Cardiac muscle cell (in vitro differentiated cells and primary cell): ENCODE results near the gene SCPEP1. TPM values are rescaled to one million over a fixed set of nuclear protein-coding genes. Genes with fewer than 3 reads are reported as not detected.

ENCODE experiments used
- DNase-seq, 2 donors: peaks; one replicate each; pipeline versions ENCODE4 v3.0.0 to v3.0.0-alpha.2; 2010 to 2017; ENCODE audit warnings: low read depth in 1 of 2, low spot score in 1 of 2
- H3K27ac ChIP-seq: fragments of 200-600 bp; sonication (generic); 2 replicates; pipeline ENCODE4 v1.5.1; 2016
- H3K27me3 ChIP-seq: fragments of 200-600 bp; sonication (generic); 2 replicates; pipeline ENCODE4 v1.6.0; 2016; ENCODE audit warnings: control low read depth
- H3K36me3 ChIP-seq: fragments of 200-600 bp; sonication (generic); 2 replicates; pipeline ENCODE4 v1.5.1; 2016; ENCODE audit warnings: control low read depth
- H3K4me1 ChIP-seq: fragments of 200-600 bp; sonication (generic); 2 replicates; pipeline ENCODE4 v1.8.1; 2017; ENCODE audit warnings: low read depth, mild to moderate bottlenecking, mixed run types
- H3K4me3 ChIP-seq: fragments of 200-600 bp; sonication (generic); 2 replicates; pipeline ENCODE4 v1.5.1; 2016; ENCODE audit warnings: mild to moderate bottlenecking
- H3K9me3 ChIP-seq: fragments of 200-600 bp; sonication (generic); 2 replicates; pipeline ENCODE4 v1.5.1; 2017; ENCODE audit warnings: low read depth, mild to moderate bottlenecking, control low read depth
- polyA plus RNA-seq: library from polyadenylated mRNA; unstranded; fragments of >200 nt; fragmentation: Nextera tagmentation; extraction: Ambion mirVana; gene quantifications from 2 replicates; pipeline ENCODE4 v1.2.1, GENCODE V29; 2016
- total RNA-seq: library from RNA; depleted of rRNA; stranded (reverse); fragments of >200 nt; gene quantifications from 2 replicates; pipeline ENCODE4 v1.2.3, GENCODE V29; 2016
- TF ChIP-seq, protein P1 (sequence below): IDR thresholded peaks from 2 replicates; pipeline ENCODE4 v1.5.1; 2012; ENCODE audit warnings: low read depth, mild to moderate bottlenecking, low read length

The SCPEP1 gene
- total and polyA plus RNA-seq, 2 experiments from 2014 or later: 25.9 to 40.2 TPM

DNA sequence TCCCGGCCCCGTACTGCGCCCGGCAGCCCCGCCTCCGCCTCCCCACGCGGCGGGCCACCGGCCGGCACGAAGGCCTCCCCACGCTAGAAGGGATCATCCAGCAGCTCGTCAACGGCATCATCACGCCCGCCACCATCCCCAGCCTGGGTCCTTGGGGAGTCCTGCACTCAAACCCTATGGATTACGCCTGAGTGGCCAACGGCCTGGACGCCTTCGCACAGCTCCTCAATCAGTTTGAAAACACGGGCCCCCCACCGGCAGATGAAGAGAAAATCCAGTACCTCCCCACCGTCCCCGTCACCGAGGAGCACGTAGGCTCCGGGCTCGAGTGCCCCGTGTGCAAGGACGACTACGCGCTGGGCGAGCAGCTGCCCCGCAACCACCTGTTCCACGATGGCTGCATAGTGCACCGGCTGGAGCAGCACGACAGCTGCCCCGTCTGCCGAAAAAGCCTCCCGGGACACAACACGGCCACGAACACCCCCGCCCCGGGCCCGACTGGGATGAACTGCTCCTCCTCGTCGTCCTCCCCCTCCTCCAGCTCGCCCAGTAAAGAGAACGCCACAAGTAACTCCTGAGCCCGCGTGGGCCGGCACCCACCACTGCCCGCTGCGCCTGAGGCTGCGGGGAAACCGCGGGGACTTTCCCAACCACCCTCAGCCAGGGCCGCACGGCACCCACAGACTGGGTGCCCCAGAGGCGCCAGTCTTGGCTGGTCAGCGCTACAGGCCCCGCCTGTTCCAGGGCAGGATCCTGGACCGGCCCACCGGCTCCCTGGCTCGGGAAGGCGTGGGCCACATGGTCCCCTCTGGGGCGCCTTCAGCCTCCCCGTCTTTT lies 68.2 kb downstream of the SCPEP1 start:
- no peaks in the 10 kb centered on the region for H3K27me3 ChIP-seq
- peaks cover 8% of the 10 kb centered on the region for H3K4me1 ChIP-seq
- no peak for DNase-seq
- H3K9me3 ChIP-seq: no peaks in the 10 kb centered on the region
- TF ChIP-seq, protein P1, sequence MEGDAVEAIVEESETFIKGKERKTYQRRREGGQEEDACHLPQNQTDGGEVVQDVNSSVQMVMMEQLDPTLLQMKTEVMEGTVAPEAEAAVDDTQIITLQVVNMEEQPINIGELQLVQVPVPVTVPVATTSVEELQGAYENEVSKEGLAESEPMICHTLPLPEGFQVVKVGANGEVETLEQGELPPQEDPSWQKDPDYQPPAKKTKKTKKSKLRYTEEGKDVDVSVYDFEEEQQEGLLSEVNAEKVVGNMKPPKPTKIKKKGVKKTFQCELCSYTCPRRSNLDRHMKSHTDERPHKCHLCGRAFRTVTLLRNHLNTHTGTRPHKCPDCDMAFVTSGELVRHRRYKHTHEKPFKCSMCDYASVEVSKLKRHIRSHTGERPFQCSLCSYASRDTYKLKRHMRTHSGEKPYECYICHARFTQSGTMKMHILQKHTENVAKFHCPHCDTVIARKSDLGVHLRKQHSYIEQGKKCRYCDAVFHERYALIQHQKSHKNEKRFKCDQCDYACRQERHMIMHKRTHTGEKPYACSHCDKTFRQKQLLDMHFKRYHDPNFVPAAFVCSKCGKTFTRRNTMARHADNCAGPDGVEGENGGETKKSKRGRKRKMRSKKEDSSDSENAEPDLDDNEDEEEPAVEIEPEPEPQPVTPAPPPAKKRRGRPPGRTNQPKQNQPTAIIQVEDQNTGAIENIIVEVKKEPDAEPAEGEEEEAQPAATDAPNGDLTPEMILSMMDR: no peak
- no peak overlapping the region for H3K4me3 ChIP-seq
- H3K27ac ChIP-seq: no peak overlapping the region
- H3K36me3 ChIP-seq: no peaks in the 10 kb centered on the region

DNA sequence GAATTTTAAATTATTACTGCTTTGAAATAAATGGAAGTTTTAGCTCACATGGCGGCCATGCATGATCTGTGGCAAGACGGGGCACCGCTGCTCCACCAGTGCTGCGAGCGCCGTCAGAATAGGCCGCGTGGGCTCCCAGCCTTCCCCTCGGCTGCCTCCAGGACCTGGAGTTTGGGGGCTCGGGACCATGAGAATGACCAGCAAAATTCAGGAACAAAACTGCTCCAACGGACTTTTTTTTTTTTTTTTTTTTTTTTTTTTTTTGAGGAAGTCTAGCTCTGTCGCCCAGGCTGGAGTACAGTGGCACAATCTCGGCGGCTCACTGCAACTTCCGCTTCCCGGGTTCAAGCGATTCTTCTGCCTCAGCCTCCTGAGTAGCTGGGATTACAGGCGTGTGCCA lies 68.8 kb downstream of the SCPEP1 start:
- no peak for DNase-seq
- TF ChIP-seq, protein P1: no peak
- no peak overlapping the region for H3K4me3 ChIP-seq

DNA sequence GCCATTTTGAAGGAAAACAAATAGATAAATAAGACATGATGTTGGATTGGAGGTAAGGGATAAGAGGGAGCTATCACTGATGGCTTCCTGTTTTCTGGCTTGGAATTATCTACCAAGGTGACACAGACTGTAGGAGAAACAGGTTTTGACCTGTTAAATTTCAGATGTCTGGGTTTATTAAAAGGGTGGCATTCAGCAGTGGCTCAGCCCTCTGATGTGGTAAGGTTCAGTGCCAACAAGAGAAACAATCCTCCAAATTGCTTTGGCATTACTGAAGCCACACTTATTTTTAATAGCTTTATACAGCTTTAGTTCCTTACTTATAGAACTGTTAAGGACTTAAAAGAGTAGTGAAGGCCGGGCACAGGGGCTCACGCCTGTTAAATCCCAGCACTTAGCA lies 70.2 kb downstream of the SCPEP1 start:
- Histone ChIP-seq H3K4me1 (peaks cover 12% of the 10 kb centered on the region), H3K27ac (no peak overlapping the region), H3K4me3 (no peak overlapping the region), H3K9me3 (no peaks in the 10 kb centered on the region), H3K27me3 (no peaks in the 10 kb centered on the region), H3K36me3 (no peaks in the 10 kb centered on the region)
- TF ChIP-seq, protein P1: no peak
- no peak for DNase-seq

More for the DNA sequence above, 68.8 kb downstream of the SCPEP1 start:
- no peaks in the 10 kb centered on the region for H3K27me3 ChIP-seq
- peaks cover 10% of the 10 kb centered on the region for H3K4me1 ChIP-seq
- H3K9me3 ChIP-seq: no peaks in the 10 kb centered on the region
- H3K36me3 ChIP-seq: no peaks in the 10 kb centered on the region
- no peak overlapping the region for H3K27ac ChIP-seq

DNA sequence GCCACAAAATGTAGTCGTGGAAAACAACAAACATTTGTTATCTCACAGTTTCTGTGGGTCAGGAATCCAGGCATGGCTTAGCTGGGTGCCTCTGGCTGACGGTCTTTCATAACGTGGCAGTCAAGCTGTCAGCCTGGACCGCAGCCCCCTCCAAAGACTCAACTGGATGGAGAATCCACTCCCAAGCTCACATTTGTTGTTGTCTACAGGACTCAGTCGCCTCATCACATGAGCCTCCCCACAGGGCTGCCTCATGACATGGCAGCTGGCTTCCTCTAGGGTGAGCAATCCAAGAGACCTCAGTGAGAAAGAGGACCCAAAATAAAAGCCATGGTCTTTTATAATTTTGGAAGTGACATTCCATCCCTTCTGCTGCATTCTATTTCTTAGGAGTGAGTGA lies 72.4 kb downstream of the SCPEP1 start:
- H3K27me3 ChIP-seq: no peaks in the 10 kb centered on the region
- H3K36me3 ChIP-seq: no peaks in the 10 kb centered on the region
- no peaks in the 10 kb centered on the region for H3K9me3 ChIP-seq
- H3K4me3 ChIP-seq: no peak overlapping the region
- peaks cover 12% of the 10 kb centered on the region for H3K4me1 ChIP-seq
- TF ChIP-seq, protein P1: no peak
- DNase-seq: no peak
- no peak overlapping the region for H3K27ac ChIP-seq

DNA sequence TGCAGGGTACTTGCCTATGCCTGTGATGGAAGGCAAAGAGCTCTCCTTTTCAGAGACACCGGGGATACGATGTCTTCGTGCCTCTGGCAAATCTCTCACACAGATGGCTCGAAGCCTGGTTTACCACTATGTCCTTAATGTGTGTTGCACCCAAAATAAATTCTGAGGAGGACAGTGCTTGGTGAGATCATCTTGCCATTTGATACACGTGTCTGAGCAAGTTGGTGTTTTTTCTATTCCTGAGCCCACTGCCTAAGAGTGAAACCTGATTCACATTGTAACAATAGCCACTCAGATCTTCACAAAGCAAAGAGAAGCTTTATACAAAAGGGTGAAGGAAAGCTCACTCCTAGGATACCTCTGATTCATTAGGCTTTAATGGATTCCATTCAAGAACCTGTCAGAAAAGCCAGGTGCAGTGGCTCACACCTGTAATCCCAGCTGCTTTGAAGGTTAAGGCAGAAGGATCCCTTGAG lies 74.0 kb downstream of the SCPEP1 start:
- Histone ChIP-seq H3K36me3 (no peaks in the 10 kb centered on the region), H3K27ac (peak overlapping the region; percentile 10), H3K4me3 (no peak overlapping the region), H3K4me1 (peaks cover 12% of the 10 kb centered on the region), H3K27me3 (no peaks in the 10 kb centered on the region), H3K9me3 (no peaks in the 10 kb centered on the region)
- TF ChIP-seq, protein P1: no peak
- no peak for DNase-seq

Other genes with a start within 250 kb of the SCPEP1 start
- gene C17orf67, start 144.2 kb upstream of the SCPEP1 start, total RNA-seq: 0.32 and 0.74 TPM in 2 replicates
- gene C17orf67, start 144.2 kb upstream of the SCPEP1 start, polyA plus RNA-seq: 1.9 and 2.6 TPM in 2 replicates
- 6.3 and 6.4 TPM in 2 replicates for gene DGKE, start 144.0 kb upstream of the SCPEP1 start, total RNA-seq
- 5.0 and 7.3 TPM in 2 replicates for gene DGKE, start 144.0 kb upstream of the SCPEP1 start, polyA plus RNA-seq
- gene TRIM25, start 64.1 kb upstream of the SCPEP1 start, total RNA-seq: 6.5 and 13.8 TPM in 2 replicates
- gene TRIM25, start 64.1 kb upstream of the SCPEP1 start, polyA plus RNA-seq: 7.3 and 8.2 TPM in 2 replicates
- gene COIL, start 17.1 kb upstream of the SCPEP1 start, total RNA-seq: 17.2 and 19.9 TPM in 2 replicates
- gene COIL, start 17.1 kb upstream of the SCPEP1 start, polyA plus RNA-seq: 16.3 and 23.3 TPM in 2 replicates
- gene AKAP1, start 107.1 kb downstream of the SCPEP1 start, total RNA-seq: 65.4 and 81.4 TPM in 2 replicates
- gene AKAP1, start 107.1 kb downstream of the SCPEP1 start, polyA plus RNA-seq: 35.3 and 56.6 TPM in 2 replicates